ENCODE results near the gene HMGXB4.

DNA sequence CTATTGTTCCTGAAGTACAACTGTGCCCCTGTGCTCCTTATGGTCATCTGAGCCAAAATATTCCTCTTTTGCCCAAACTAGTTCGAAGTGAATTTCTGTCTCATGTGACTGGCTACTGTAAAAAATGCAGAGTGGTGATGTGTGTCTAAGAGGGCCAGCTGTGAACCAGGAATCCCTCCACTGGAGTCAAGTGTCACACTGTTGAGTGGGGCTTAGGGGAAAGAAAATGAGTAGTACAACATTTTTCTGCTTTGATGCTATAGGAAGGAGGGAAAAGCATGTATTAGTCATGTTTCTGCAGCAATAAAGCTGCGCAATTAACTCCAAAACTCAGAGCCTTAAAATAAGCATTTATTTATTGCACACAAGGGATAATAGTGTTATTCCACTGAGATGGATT, 39.8 kb upstream of the HMGXB4 start:
- TF ChIP-seq SUZ12 (IDR thresholded peaks at IDR 0.05; ENCODE audit: low read depth, low read length), result no peak
- no peak for TF ChIP-seq RAD21 (CRISPR knock-in tag; IDR thresholded peaks at IDR 0.05)
- TF ChIP-seq, protein P1, sequence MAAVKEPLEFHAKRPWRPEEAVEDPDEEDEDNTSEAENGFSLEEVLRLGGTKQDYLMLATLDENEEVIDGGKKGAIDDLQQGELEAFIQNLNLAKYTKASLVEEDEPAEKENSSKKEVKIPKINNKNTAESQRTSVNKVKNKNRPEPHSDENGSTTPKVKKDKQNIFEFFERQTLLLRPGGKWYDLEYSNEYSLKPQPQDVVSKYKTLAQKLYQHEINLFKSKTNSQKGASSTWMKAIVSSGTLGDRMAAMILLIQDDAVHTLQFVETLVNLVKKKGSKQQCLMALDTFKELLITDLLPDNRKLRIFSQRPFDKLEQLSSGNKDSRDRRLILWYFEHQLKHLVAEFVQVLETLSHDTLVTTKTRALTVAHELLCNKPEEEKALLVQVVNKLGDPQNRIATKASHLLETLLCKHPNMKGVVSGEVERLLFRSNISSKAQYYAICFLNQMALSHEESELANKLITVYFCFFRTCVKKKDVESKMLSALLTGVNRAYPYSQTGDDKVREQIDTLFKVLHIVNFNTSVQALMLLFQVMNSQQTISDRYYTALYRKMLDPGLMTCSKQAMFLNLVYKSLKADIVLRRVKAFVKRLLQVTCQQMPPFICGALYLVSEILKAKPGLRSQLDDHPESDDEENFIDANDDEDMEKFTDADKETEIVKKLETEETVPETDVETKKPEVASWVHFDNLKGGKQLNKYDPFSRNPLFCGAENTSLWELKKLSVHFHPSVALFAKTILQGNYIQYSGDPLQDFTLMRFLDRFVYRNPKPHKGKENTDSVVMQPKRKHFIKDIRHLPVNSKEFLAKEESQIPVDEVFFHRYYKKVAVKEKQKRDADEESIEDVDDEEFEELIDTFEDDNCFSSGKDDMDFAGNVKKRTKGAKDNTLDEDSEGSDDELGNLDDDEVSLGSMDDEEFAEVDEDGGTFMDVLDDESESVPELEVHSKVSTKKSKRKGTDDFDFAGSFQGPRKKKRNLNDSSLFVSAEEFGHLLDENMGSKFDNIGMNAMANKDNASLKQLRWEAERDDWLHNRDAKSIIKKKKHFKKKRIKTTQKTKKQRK (IDR thresholded peaks at IDR 0.05; ENCODE audit: low read length), result no peak

Data from HepG2 (cell line).